H1 (cell line): Measurements from ENCODE around the gene DSTN.

Experiments
- CTCF ChIP-seq, 3 experiments: IDR thresholded peaks; 1 replicate in 2 of 3; 2 replicates in 1 of 3; pipeline versions ENCODE4 v1.5.1 to v1.6.1; 2011; ENCODE audit warnings: low read length in 3 of 3, mild to moderate bottlenecking in 3 of 3, inconsistent platforms in 2 of 3, low read depth in 1 of 3, moderate library complexity in 1 of 3; ENCODE audit not compliant: insufficient read depth in 1 of 3; ENCODE audit errors: control extremely low read depth in 1 of 3
- JUN ChIP-seq: IDR thresholded peaks from 2 replicates; pipeline ENCODE4 v1.6.1; 2011; ENCODE audit warnings: low read depth, mild to moderate bottlenecking, improper control_type of control experiment, low read length
- POLR2AphosphoS5 ChIP-seq: IDR thresholded peaks from 2 replicates; pipeline ENCODE4 v1.6.1; 2011; ENCODE audit warnings: low read depth, low read length
- SP1 ChIP-seq: IDR thresholded peaks from 2 replicates; pipeline ENCODE4 v1.6.1; 2011; ENCODE audit warnings: low read depth, low read length

GRCh38 chr20:17593902-17594301, 24.0 kb downstream of the DSTN start:
- TF ChIP-seq POLR2AphosphoS5 (no peak), SP1 (no peak), CTCF (IDR thresholded peaks at IDR 0.05; ENCODE audit: control extremely low read depth in 1 of 3, insufficient read depth in 1 of 3, low read depth in 1 of 3, low read length in 3 of 3) (no peak), JUN (no peak)
